Neural cell (in vitro differentiated cells): ENCODE results near the gene ZNF566. TPM values are rescaled to one million over a fixed set of nuclear protein-coding genes. Genes with fewer than 3 reads are reported as not detected.

Source experiments
- H2AFZ ChIP-seq: fragments of 200-600, 300-800 bp; sonication (generic), shearing (Covaris generic); 2 replicates; pipeline ENCODE4 v1.6.0; 2014; ENCODE audit warnings: low read depth, mild to moderate bottlenecking, antibody characterized with exemption, low read length, moderate library complexity
- H3F3A ChIP-seq: fragments of 200-600 bp; shearing (Covaris generic); 2 replicates; pipeline ENCODE4 v1.6.1; 2016; ENCODE audit warnings: mild to moderate bottlenecking, moderate library complexity, mixed read lengths, antibody characterized with exemption, low read length; ENCODE audit not compliant: insufficient read depth, poor library complexity, severe bottlenecking
- H3K27ac ChIP-seq: fragments of 200-600, 300-800 bp; sonication (generic), shearing (Covaris generic); 2 replicates; pipeline ENCODE4 v1.5.1; 2014; ENCODE audit warnings: mild to moderate bottlenecking, low read length, moderate library complexity
- H3K27me3 ChIP-seq: fragments of 300-800, 200-600 bp; sonication (generic), shearing (Covaris generic); 2 replicates; pipeline ENCODE4 v1.6.0; 2014; ENCODE audit warnings: mild to moderate bottlenecking, low read depth, low read length, moderate library complexity; ENCODE audit not compliant: insufficient read depth
- H3K36me3 ChIP-seq: fragments of 300-800, 200-600 bp; sonication (generic), shearing (Covaris generic); 2 replicates; pipeline ENCODE4 v1.5.1; 2014; ENCODE audit warnings: mild to moderate bottlenecking, antibody characterized with exemption, low read length, moderate library complexity; ENCODE audit not compliant: insufficient read depth
- H3K4me2 ChIP-seq: fragments of 300-800, 200-600 bp; sonication (generic), shearing (Covaris generic); 2 replicates; pipeline ENCODE4 v1.6.0; 2014; ENCODE audit warnings: mild to moderate bottlenecking, low read length
- H3K4me3 ChIP-seq: fragments of 300-800, 200-600 bp; sonication (generic), shearing (Covaris generic); 2 replicates; pipeline ENCODE4 v1.5.1; 2014; ENCODE audit warnings: mild to moderate bottlenecking, low read length, moderate library complexity
- H3K79me2 ChIP-seq: fragments of 200-600 bp; shearing (Covaris generic); replicated peaks from 2 replicates; pipeline ENCODE4 v1.6.0; 2014; ENCODE audit warnings: mild to moderate bottlenecking, low read length, moderate library complexity; ENCODE audit not compliant: insufficient read depth
- H3K9ac ChIP-seq: fragments of 300-800, 200-600 bp; sonication (generic), shearing (Covaris generic); 2 replicates; pipeline ENCODE4 v1.6.1; 2016; ENCODE audit warnings: mild to moderate bottlenecking, low read length, mixed read lengths
- H3K9me2 ChIP-seq: fragments of 200-600 bp; shearing (Covaris generic); 2 replicates; pipeline ENCODE4 v1.6.1; 2016; ENCODE audit warnings: mild to moderate bottlenecking, low read length, mixed read lengths; ENCODE audit not compliant: insufficient read depth
- H3K9me3 ChIP-seq: fragments of 200-600, 300-800 bp; sonication (generic), shearing (Covaris generic); 2 replicates; pipeline ENCODE4 v1.6.1; 2016; ENCODE audit warnings: mild to moderate bottlenecking, mixed run types, low read length, moderate library complexity, mixed read lengths
- H4K20me1 ChIP-seq: fragments of 200-600 bp; shearing (Covaris generic); 2 replicates; pipeline ENCODE4 v1.6.1; 2016; ENCODE audit warnings: mild to moderate bottlenecking, mixed run types; ENCODE audit not compliant: insufficient read depth
- CTCF ChIP-seq: fragments of 450-650 bp; IDR thresholded peaks from 2 replicates; pipeline ENCODE4 v1.5.1; 2014; ENCODE audit warnings: antibody characterized with exemption, mild to moderate bottlenecking, moderate library complexity; ENCODE audit not compliant: poor library complexity, severe bottlenecking
- EP300 ChIP-seq: fragments of 450-650 bp; conservative IDR thresholded peaks from 2 replicates; pipeline ENCODE4 v1.6.1; 2014; ENCODE audit warnings: antibody characterized with exemption, mild to moderate bottlenecking, moderate library complexity; ENCODE audit not compliant: poor library complexity, severe bottlenecking
- EZH2 ChIP-seq: fragments of 200-600, 300-800 bp; shearing (Covaris generic), sonication (generic); IDR thresholded peaks from 2 replicates; pipeline ENCODE4 v1.6.1; 2014; ENCODE audit warnings: antibody characterized with exemption, low read length, borderline replicate concordance, mild to moderate bottlenecking; ENCODE audit not compliant: insufficient read depth, poor library complexity, severe bottlenecking
- MXI1 ChIP-seq: fragments of 450-650 bp; conservative IDR thresholded peaks from 2 replicates; pipeline ENCODE4 v1.6.1; 2014; ENCODE audit warnings: antibody characterized with exemption, mild to moderate bottlenecking; ENCODE audit not compliant: poor library complexity, severe bottlenecking
- POLR2AphosphoS5 ChIP-seq: IDR thresholded peaks from 2 replicates; pipeline ENCODE4 v1.6.1; 2012
- RAD21 ChIP-seq: fragments of 450-650 bp; conservative IDR thresholded peaks from 2 replicates; pipeline ENCODE4 v1.6.1; 2014; ENCODE audit warnings: antibody characterized with exemption, mild to moderate bottlenecking, moderate library complexity
- SMC3 ChIP-seq: fragments of 450-650 bp; conservative IDR thresholded peaks from 2 replicates; pipeline ENCODE4 v1.6.1; 2014; ENCODE audit warnings: antibody characterized with exemption, mild to moderate bottlenecking, moderate library complexity; ENCODE audit not compliant: poor library complexity
- TAF1 ChIP-seq: IDR thresholded peaks from 2 replicates; pipeline ENCODE4 v1.6.1; 2012; ENCODE audit warnings: low read depth
- polyA plus RNA-seq: library from polyadenylated mRNA; depleted of rRNA; stranded (reverse); fragments of >200 nt; gene quantifications from 2 replicates; pipeline ENCODE4 v1.2.3, GENCODE V29; 2014
- TF ChIP-seq, protein P1 (sequence below): IDR thresholded peaks from 2 replicates; pipeline ENCODE4 v1.6.1; 2012; ENCODE audit warnings: borderline replicate concordance

ZNF566 gene
- polyA plus RNA-seq, 1 donor from 2014 or later: 28.9 TPM

DNA sequence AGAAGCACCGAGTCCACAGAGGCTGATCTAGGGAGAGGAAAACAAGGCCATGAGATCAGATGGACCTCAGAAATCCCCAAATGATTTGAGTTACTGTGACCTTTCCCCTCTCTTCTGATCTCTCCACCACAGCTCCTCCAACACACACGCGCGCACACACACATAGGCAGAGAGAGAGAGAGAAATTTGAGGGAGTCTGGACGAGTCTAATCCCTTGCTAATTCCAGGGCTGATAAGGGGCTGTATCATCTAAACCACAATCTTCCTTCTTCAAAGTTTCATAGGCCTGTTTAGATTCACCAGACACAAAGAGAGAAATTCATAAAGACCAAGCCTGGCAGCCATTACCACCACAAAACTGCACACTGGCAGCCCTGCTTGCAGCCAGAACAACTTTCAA lies 79.5 kb downstream of the ZNF566 start:
- H3K9me2 ChIP-seq: no peaks in the 10 kb centered on the region
- no peak overlapping the region for H3K9ac ChIP-seq
- H3K79me2 ChIP-seq: peaks cover 12% of the 10 kb centered on the region
- H3K36me3 ChIP-seq: peaks cover 37% of the 10 kb centered on the region
- H4K20me1 ChIP-seq: no peaks in the 10 kb centered on the region
- no peaks in the 10 kb centered on the region for H3K27me3 ChIP-seq
- no peak overlapping the region for H2AFZ ChIP-seq
- TF ChIP-seq POLR2AphosphoS5 (no peak), EZH2 (no peak), CTCF (no peak), RAD21 (no peak), SMC3 (no peak), TAF1 (no peak), MXI1 (no peak), EP300 (no peak)
- TF ChIP-seq, protein P1, sequence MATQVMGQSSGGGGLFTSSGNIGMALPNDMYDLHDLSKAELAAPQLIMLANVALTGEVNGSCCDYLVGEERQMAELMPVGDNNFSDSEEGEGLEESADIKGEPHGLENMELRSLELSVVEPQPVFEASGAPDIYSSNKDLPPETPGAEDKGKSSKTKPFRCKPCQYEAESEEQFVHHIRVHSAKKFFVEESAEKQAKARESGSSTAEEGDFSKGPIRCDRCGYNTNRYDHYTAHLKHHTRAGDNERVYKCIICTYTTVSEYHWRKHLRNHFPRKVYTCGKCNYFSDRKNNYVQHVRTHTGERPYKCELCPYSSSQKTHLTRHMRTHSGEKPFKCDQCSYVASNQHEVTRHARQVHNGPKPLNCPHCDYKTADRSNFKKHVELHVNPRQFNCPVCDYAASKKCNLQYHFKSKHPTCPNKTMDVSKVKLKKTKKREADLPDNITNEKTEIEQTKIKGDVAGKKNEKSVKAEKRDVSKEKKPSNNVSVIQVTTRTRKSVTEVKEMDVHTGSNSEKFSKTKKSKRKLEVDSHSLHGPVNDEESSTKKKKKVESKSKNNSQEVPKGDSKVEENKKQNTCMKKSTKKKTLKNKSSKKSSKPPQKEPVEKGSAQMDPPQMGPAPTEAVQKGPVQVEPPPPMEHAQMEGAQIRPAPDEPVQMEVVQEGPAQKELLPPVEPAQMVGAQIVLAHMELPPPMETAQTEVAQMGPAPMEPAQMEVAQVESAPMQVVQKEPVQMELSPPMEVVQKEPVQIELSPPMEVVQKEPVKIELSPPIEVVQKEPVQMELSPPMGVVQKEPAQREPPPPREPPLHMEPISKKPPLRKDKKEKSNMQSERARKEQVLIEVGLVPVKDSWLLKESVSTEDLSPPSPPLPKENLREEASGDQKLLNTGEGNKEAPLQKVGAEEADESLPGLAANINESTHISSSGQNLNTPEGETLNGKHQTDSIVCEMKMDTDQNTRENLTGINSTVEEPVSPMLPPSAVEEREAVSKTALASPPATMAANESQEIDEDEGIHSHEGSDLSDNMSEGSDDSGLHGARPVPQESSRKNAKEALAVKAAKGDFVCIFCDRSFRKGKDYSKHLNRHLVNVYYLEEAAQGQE: no peak
- no peaks in the 10 kb centered on the region for H3F3A ChIP-seq
- no peak overlapping the region for H3K4me3 ChIP-seq
- H3K27ac ChIP-seq: no peak overlapping the region
- peaks cover 17% of the 10 kb centered on the region for H3K9me3 ChIP-seq
- no peak overlapping the region for H3K4me2 ChIP-seq

GRCh38 chr19:36408101-36408500 lies 81.3 kb downstream of the ZNF566 start:
- Histone ChIP-seq H3K79me2 (peaks cover 8% of the 10 kb centered on the region), H3K9me2 (no peaks in the 10 kb centered on the region), H3K36me3 (peaks cover 37% of the 10 kb centered on the region), H2AFZ (no peak overlapping the region), H3K4me3 (no peak overlapping the region), H3K9ac (no peak overlapping the region), H3K27ac (no peak overlapping the region), H3K4me2 (no peak overlapping the region), H4K20me1 (no peaks in the 10 kb centered on the region), H3K27me3 (no peaks in the 10 kb centered on the region), H3K9me3 (peaks cover 17% of the 10 kb centered on the region), H3F3A (no peaks in the 10 kb centered on the region)
- no peak for TF ChIP-seq SMC3

DNA sequence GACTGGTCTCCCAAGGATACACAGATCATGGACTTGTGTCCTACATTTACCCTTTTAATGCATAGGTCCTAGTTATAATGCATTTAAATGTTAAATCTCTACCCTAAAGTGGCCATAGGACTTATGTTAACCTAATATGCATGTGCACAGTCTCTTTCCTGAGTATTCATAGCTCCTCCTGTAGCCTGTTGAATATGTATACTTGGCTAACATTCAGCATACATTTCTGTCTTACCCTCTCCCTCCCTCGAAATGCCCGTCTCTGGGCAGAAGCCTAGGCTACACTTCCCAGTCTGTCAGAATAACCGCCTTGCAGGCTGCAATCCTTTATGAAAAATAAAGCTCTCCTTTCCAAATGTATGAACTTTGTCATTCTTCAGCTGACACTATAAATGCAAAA lies 84.9 kb downstream of the ZNF566 start:
- peaks cover 39% of the 10 kb centered on the region for H3K36me3 ChIP-seq
- no peak overlapping the region for H3K9ac ChIP-seq
- no peaks in the 10 kb centered on the region for H3K27me3 ChIP-seq
- peaks cover 3% of the 10 kb centered on the region for H3K9me3 ChIP-seq
- no peaks in the 10 kb centered on the region for H4K20me1 ChIP-seq
- no peak overlapping the region for H2AFZ ChIP-seq
- TF ChIP-seq SMC3 (no peak), POLR2AphosphoS5 (no peak), TAF1 (no peak), EZH2 (no peak), RAD21 (no peak), CTCF (no peak), EP300 (no peak), MXI1 (no peak)
- TF ChIP-seq, protein P1: no peak
- H3K4me3 ChIP-seq: no peak overlapping the region
- H3F3A ChIP-seq: no peaks in the 10 kb centered on the region
- no peak overlapping the region for H3K27ac ChIP-seq
- H3K79me2 ChIP-seq: no peaks in the 10 kb centered on the region
- no peaks in the 10 kb centered on the region for H3K9me2 ChIP-seq
- no peak overlapping the region for H3K4me2 ChIP-seq
